Activated CD4-positive, alpha-beta T cell treated with anti-CD3 and anti-CD28 coated beads, Interleukin-2, amount 10 ng/mL, durations not matched to agents 7 days and 5 days (primary cell): ENCODE measurements around the gene HELZ. TPM values are rescaled to one million over a fixed set of nuclear protein-coding genes. Genes with fewer than 3 reads are reported as not detected.
"Not testable (repeated sequence)": the region's sequence is repeated elsewhere in the genome, so short reads cannot be mapped to it uniquely, and the experiment has no call there.

ENCODE experiments used
- CTCF ChIA-PET: fragments of 350-600 bp; sonication (Branson Sonifier 250); formaldehyde crosslinking; loops from one replicate; lab custom pipeline; 2021; ENCODE audit warnings: antibody characterized with exemption; lab: Charles Lee
- POLR2A ChIA-PET: fragments of 350-600 bp; sonication (Branson Sonifier 250); formaldehyde crosslinking; loops from one replicate; lab custom pipeline; 2021; ENCODE audit warnings: antibody characterized with exemption; lab: Charles Lee
- DNase-seq: peaks from one replicate; pipeline ENCODE4 v3.0.0-alpha.2; 2020
- H3K27ac Mint-ChIP-seq: one replicate; pipeline ENCODE4 v1.8.0; 2021; ENCODE audit warnings: mild to moderate bottlenecking, moderate library complexity, mixed read lengths
- H3K27me3 Mint-ChIP-seq: one replicate; pipeline ENCODE4 v1.8.0; 2021; ENCODE audit warnings: mixed read lengths
- H3K36me3 Mint-ChIP-seq: one replicate; pipeline ENCODE4 v1.8.0; 2021; ENCODE audit warnings: low read depth, mixed read lengths
- H3K4me1 Mint-ChIP-seq: one replicate; pipeline ENCODE4 v1.8.0; 2021; ENCODE audit warnings: mixed read lengths
- H3K4me3 Mint-ChIP-seq: one replicate; pipeline ENCODE4 v1.8.0; 2021; ENCODE audit warnings: mild to moderate bottlenecking, moderate library complexity, mixed read lengths
- H3K9me3 Mint-ChIP-seq: one replicate; pipeline ENCODE4 v1.8.0; 2021; ENCODE audit warnings: mixed read lengths
- total RNA-seq, 2 experiments: library from RNA; stranded (reverse); gene quantifications; one replicate each; pipeline ENCODE4 v1.2.3, GENCODE V29; 2021

HELZ gene
- total RNA-seq, 2 experiments from 2014 or later: 76.8 to 77.3 TPM

DNA sequence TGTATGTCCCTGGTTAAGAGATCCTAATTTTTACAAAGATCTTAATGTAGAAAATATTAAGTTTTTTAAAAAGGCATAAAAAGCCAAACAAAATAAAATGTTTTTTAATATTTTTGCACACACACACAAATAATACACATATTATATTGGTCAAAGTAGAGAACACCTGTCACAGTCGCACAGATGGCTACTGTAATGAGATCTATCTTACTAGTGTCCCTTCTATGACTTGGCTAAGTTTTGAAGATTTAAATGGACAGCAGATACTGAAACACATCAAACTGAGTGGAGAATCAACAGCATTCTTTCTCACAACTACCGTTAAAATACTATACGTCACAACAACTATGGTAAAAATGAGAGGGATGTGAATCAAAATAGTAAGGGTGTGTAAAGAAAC is 83.4 kb downstream of the HELZ start:
- no peaks in the 10 kb centered on the region for H3K27me3 Mint-ChIP-seq
- peaks cover 54% of the 10 kb centered on the region for H3K36me3 Mint-ChIP-seq
- no peak for DNase-seq
- H3K4me3 Mint-ChIP-seq: no peak overlapping the region
- ChIA-PET POLR2A (no interaction called here), CTCF (no interaction called here)
- no peaks in the 10 kb centered on the region for H3K9me3 Mint-ChIP-seq
- peaks cover 15% of the 10 kb centered on the region for H3K4me1 Mint-ChIP-seq
- H3K27ac Mint-ChIP-seq: no peak overlapping the region

- H3K9me3 Mint-ChIP-seq: no peaks in the 10 kb centered on the region
- H3K27me3 Mint-ChIP-seq: no peaks in the 10 kb centered on the region
- peaks cover 53% of the 10 kb centered on the region for H3K36me3 Mint-ChIP-seq
- ChIA-PET CTCF (no interaction called here), POLR2A (no interaction called here)
- H3K4me1 Mint-ChIP-seq: peaks cover 18% of the 10 kb centered on the region
- no peak overlapping the region for H3K27ac Mint-ChIP-seq
- no peak overlapping the region for H3K4me3 Mint-ChIP-seq
- no peak for DNase-seq
Observed at GRCh38 chr17:67160791-67161190, 84.2 kb downstream of the HELZ start.

DNA sequence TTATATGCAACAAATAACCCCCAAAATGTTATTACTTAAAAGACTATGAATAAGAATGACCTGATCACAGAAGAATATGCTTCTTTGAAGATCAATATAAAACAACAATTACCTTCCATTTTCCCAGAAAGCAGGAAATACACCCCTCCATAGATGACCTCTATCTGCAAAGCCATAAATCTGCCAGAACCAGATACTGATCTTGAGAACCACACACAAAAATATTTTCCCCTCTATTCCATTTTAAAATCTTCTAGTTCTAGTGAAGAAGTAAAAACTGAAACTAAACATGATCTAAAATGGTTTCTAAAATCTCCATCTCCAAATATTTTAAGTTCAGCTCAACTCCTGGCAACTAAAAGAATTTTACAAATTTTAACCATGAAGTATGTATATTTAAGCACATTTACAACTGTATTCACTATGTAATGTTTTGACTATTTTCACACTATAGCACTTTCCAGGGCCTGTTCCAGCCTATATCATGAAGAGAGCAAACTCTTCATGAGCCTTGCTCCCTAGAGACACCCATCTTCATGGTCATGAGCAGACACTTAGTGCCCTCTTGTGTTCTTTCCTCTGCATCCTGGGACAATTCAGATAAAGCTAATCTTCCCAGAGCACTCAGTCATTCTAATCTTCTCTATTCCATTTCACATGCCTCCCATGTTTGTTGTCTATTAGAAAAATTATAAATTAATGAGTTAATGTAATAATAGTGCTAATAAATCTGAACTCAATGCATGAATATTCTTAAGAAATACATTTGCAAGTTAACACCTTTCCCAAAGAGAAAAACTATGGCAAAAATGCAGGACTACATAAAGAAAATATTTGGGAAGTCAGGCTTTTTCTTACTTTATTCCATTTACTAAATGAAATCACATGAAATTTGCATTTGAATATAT is 87.0 kb downstream of the HELZ start:
- Mint-ChIP-seq H3K4me1 (peaks cover 18% of the 10 kb centered on the region), H3K4me3 (no peak overlapping the region), H3K9me3 (no peaks in the 10 kb centered on the region), H3K27ac (no peak overlapping the region), H3K27me3 (no peaks in the 10 kb centered on the region), H3K36me3 (peaks cover 45% of the 10 kb centered on the region)
- POLR2A ChIA-PET: no interaction called here
- CTCF ChIA-PET: interaction anchor here (0.5 to 1.6 kb wide), 2 partner anchors 9 to 19 kb away, joined by 3 to 4 read pairs; no protein-coding TSS in a partner anchor
- DNase-seq: no peak

- H3K4me3 Mint-ChIP-seq: no peak overlapping the region
- H3K27ac Mint-ChIP-seq: no peak overlapping the region
- no peak for DNase-seq
- H3K27me3 Mint-ChIP-seq: no peaks in the 10 kb centered on the region
- H3K4me1 Mint-ChIP-seq: peaks cover 18% of the 10 kb centered on the region
- ChIA-PET CTCF (interaction anchor here (0.7 to 1.6 kb wide), 2 partner anchors 17 to 29 kb away, joined by 3 to 4 read pairs; no protein-coding TSS in a partner anchor), POLR2A (no interaction called here)
- no peaks in the 10 kb centered on the region for H3K9me3 Mint-ChIP-seq
- peaks cover 51% of the 10 kb centered on the region for H3K36me3 Mint-ChIP-seq
Observed at GRCh38 chr17:67156269-67157199, 88.5 kb downstream of the HELZ start.

GRCh38 chr17:67152824-67153223 is 92.2 kb downstream of the HELZ start:
- no peaks in the 10 kb centered on the region for H3K27me3 Mint-ChIP-seq
- ChIA-PET CTCF (interaction anchor here (1.7 kb wide), 1 partner anchor 19 kb away, joined by 7 read pairs; no protein-coding TSS in a partner anchor), POLR2A (no interaction called here)
- H3K9me3 Mint-ChIP-seq: no peaks in the 10 kb centered on the region
- H3K4me3 Mint-ChIP-seq: no peak overlapping the region
- peaks cover 12% of the 10 kb centered on the region for H3K4me1 Mint-ChIP-seq
- H3K27ac Mint-ChIP-seq: no peak overlapping the region
- H3K36me3 Mint-ChIP-seq: peaks cover 44% of the 10 kb centered on the region
- no peak for DNase-seq

DNA sequence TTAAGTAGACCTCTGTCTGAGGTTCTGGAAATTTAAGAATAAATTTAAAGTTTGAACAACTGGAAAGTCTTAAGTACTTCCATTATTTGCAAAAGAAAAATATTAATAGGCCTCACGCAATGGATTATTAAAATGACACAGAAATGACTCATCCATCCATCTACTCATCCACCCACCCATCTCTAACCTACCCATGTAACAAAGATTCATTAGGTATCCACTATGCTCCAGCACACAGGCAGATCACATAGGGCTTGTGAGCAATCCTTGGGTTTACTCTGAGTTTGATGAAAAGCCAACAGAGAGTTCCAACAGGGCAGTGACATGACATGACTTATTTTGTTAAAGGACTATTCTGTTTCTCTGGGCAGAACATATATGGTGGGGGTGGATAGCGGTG is 93.3 kb downstream of the HELZ start:
- Mint-ChIP-seq H3K36me3 (peaks cover 44% of the 10 kb centered on the region), H3K4me3 (no peak overlapping the region), H3K4me1 (peaks cover 4% of the 10 kb centered on the region), H3K27ac (no peak overlapping the region), H3K9me3 (no peaks in the 10 kb centered on the region), H3K27me3 (no peaks in the 10 kb centered on the region)
- no peak for DNase-seq
- ChIA-PET CTCF (interaction anchor here (1.7 kb wide), 1 partner anchor 18 kb away, joined by 7 read pairs; no protein-coding TSS in a partner anchor), POLR2A (no interaction called here)

DNA sequence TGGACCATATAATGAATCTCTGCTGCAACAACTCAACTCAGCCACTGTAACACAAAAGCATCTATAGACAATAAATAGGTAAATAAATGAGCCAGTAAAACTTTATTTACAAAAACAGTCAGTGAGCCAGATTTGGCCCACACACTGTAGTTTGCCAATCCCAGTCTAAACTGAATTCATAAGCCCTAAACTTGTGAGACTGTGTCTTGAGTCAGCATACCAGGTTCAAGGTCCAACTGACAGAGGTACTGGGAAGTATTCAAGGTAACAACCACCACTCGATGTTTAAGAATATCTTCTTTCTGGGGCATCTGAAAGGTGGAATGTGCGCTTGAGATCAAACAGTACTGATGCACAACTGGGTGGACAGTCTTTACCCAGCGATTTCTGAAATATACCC is 94.2 kb downstream of the HELZ start:
- ChIA-PET POLR2A (no interaction called here), CTCF (no interaction called here)
- H3K27me3 Mint-ChIP-seq: no peaks in the 10 kb centered on the region
- H3K9me3 Mint-ChIP-seq: no peaks in the 10 kb centered on the region
- H3K4me1 Mint-ChIP-seq: no peaks in the 10 kb centered on the region
- peaks cover 43% of the 10 kb centered on the region for H3K36me3 Mint-ChIP-seq
- no peak overlapping the region for H3K4me3 Mint-ChIP-seq
- H3K27ac Mint-ChIP-seq: no peak overlapping the region
- no peak for DNase-seq

GRCh38 chr17:67148352-67148751 is 96.6 kb downstream of the HELZ start:
- ChIA-PET CTCF (interaction anchor here (1.8 kb wide), 1 partner anchor 9 kb away, joined by 6 read pairs; no protein-coding TSS in a partner anchor), POLR2A (no interaction called here)
- H3K4me3 Mint-ChIP-seq: no peak overlapping the region
- H3K4me1 Mint-ChIP-seq: no peaks in the 10 kb centered on the region
- H3K36me3 Mint-ChIP-seq: peaks cover 61% of the 10 kb centered on the region
- DNase-seq: no peak
- no peak overlapping the region for H3K27ac Mint-ChIP-seq
- no peaks in the 10 kb centered on the region for H3K27me3 Mint-ChIP-seq
- no peaks in the 10 kb centered on the region for H3K9me3 Mint-ChIP-seq

DNA sequence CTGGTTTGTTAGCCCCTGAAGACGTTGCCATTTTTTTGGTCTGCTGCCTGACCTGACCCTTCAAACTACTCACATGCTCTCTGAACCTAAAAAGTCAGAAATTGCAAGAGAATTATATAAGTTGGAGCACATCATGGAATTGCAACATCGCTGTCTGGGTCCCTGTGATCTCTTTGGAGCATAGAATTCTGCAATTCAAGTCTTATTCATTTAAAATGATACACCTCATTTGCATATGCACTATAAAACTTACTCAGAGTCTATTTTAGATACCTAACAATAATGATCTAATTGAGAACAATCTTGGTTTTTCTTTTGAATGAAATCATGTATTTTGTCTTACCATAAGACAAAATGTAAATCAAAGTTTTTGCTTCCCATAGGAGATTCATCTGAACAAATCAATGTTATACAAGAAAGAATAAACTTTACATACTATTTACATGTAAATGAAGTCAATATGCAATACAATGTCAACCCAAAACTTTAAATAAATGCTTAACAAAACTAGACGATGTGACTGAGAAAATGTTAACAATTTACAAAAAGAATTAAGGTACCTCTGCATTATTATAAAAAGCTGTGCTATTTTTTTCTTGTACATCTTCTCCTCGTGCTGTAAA is 99.7 kb downstream of the HELZ start:
- Mint-ChIP-seq H3K4me1 (peaks cover 4% of the 10 kb centered on the region), H3K27ac (no peak overlapping the region), H3K9me3 (peaks cover 4% of the 10 kb centered on the region), H3K36me3 (peaks cover 63% of the 10 kb centered on the region), H3K4me3 (no peak overlapping the region), H3K27me3 (no peaks in the 10 kb centered on the region)
- ChIA-PET POLR2A (no interaction called here), CTCF (no interaction called here)
- DNase-seq: no peak

DNA sequence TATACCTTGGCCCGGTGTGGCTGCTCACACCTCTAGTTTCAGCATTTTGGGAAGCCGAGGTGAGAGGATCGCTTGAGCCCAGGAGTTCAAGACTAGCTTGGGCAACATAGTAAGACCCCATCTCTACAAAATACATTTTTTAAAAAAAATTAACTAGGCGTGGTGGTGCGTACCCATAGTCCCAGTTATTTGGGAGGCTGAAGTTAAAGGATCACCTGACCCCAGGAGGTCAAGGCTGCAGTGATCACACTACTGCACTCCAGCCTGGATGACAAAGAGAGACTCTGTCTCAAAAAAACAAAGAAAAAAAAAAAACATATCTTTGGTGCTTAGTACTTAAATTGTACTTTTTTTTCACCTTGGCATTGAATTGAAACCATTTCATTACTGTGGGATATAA is 101.7 kb downstream of the HELZ start:
- Mint-ChIP-seq H3K36me3 (peaks cover 74% of the 10 kb centered on the region), H3K27me3 (no peaks in the 10 kb centered on the region)

DNA sequence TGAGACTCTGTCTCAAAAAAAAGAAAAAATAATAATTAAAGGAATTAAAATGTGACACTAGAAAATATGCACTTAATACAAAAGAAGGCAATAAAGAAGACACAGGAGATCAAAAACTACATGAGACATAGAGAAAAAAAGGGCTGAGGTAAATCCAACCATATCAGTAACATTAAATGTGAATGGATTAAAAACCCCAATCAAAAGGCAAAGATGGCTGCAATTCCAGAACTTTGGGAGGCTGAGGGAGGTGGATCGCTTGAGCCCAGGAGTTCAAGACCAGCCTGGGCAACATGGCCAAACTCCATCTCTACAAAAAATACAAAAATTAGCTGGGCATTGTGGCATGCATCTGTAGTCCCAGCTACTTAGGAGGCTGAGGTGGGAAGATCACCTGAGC is 103.0 kb downstream of the HELZ start:
- POLR2A ChIA-PET: not testable (repeated sequence)

More for the DNA sequence above, 101.7 kb downstream of the HELZ start:
- Mint-ChIP-seq H3K27ac (no peak overlapping the region), H3K4me1 (peaks cover 23% of the 10 kb centered on the region), H3K9me3 (peaks cover 4% of the 10 kb centered on the region), H3K4me3 (no peak overlapping the region)
- DNase-seq: no peak
- ChIA-PET CTCF (interaction anchor here (1.0 to 1.6 kb wide), 2 partner anchors 11 to 26 kb away, joined by 3 to 8 read pairs; no protein-coding TSS in a partner anchor), POLR2A (no interaction called here)

More for the DNA sequence above, 103.0 kb downstream of the HELZ start:
- peaks cover 70% of the 10 kb centered on the region for H3K36me3 Mint-ChIP-seq
- H3K4me3 Mint-ChIP-seq, H3K27ac Mint-ChIP-seq, H3K27me3 Mint-ChIP-seq, H3K9me3 Mint-ChIP-seq, DNase-seq: not testable (repeated sequence)
- H3K4me1 Mint-ChIP-seq: peaks cover 30% of the 10 kb centered on the region
- CTCF ChIA-PET: interaction anchor here (1.0 to 1.6 kb wide), 2 partner anchors 10 to 25 kb away, joined by 3 to 8 read pairs; no protein-coding TSS in a partner anchor
